ENCODE data around the gene SEC24D. TPM values are rescaled to one million over a fixed set of nuclear protein-coding genes. Genes with fewer than 3 reads are reported as not detected.

The SEC24D gene
- total and polyA plus RNA-seq, 5 donors: 7.3 to 37.1 (median 17.4) TPM

DNA sequence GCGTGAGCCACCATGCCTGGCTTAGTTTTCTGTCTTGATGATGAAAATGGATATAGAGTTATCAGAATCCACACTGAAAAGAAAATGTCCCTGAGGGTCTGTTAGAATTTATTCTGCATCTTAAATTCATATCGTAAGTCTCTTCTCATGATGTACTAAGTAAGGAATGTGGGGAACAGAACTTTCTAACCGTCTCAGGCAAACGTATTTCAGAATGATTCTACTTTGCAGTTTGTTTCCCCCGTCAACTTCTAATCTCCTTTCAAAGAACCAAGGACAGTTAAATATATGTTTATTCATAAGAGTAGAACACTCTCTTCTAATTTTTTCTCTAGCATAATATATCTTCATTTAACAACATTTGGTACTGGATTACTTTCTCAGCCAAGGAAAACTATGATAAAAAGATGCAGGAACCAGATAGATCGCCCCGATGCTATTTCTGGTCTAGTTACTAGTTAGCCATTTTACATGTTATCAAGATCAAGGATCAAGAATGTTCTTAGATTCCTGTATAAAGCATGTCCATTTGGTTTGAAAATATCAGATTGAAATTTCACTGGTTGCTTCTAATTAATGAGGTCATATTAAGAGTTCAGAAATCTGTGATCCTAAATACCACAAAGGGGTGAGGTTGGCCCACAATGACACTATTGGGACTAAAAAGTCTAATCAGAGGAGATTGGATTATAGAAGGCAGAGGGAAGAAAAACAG is 101.3 kb downstream of the SEC24D start:
- Histone ChIP-seq H3K27me3 (ENCODE audit: control insufficient read depth, insufficient read depth) (no peaks in the 10 kb centered on the region), H3K4me1 (ENCODE audit: control insufficient read depth, insufficient read depth, low read length) (no peaks in the 10 kb centered on the region), H3K4me3 (ENCODE audit: low read length) (no peak overlapping the region), H3K9me3 (ENCODE audit: control insufficient read depth, low read length) (no peaks in the 10 kb centered on the region), H3K27ac (ENCODE audit: low read length) (no peak overlapping the region)
- intact Hi-C loops (cut with DNase I): loop anchor here in 2 of 4 donors (10.0 kb wide), 2 partner anchors 150 to 560 kb away; partner anchors contain the start of gene SYNPO2 (in 1 of the 2)
- WGBS: 82% methylated on average over 7 of the region's 7 CpGs
- ATAC-seq: no peak
- DNase-seq: no peak

DNA sequence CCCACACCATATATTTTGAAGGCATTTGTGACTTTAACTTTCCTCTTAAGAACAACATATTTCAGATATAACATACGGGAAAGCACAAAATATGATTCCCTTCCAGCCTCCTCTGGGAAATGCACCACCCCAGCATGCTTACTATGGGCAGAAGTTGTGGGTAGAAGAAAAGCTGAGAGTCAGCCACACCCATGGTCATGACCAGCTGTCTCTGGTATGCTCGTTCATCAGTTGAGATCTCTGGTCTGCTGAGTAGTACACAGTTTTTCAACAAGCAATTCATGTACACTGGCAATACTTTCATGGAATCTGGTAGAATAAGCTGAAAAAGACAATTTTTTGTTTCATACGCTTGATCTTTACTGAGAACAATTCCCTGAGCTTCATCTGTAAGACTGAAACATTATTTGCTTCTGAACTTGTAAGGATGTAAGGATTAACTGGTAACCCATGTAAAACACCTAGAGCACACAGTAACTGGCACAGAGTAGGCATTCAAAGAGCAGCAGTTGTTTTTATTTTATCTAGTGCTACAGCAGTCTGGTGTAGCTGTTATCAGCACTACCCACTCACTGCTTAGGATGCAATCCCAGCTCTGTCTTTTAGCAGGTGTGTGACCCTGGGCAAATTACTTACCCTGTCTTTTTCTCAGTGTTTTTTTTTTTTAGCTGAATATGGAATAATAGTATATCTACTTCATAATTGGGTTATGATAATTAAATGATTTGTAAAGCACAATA is 103.2 kb downstream of the SEC24D start:
- ATAC-seq (no peak), DNase-seq (no peak)
- Histone ChIP-seq H3K4me1 (ENCODE audit: control insufficient read depth, insufficient read depth, low read length) (no peaks in the 10 kb centered on the region), H3K4me3 (ENCODE audit: low read length) (no peak overlapping the region), H3K27me3 (ENCODE audit: control insufficient read depth, insufficient read depth) (no peaks in the 10 kb centered on the region), H3K9me3 (ENCODE audit: control insufficient read depth, low read length) (no peaks in the 10 kb centered on the region), H3K27ac (ENCODE audit: low read length) (no peak overlapping the region)
- WGBS: 69% methylated on average over 3 of the region's 3 CpGs
- intact Hi-C loops (cut with DNase I): loop anchor here in 2 of 4 donors (10.0 kb wide), 2 partner anchors 152 to 562 kb away; partner anchors contain the start of gene SYNPO2 (in 1 of the 2)

DNA sequence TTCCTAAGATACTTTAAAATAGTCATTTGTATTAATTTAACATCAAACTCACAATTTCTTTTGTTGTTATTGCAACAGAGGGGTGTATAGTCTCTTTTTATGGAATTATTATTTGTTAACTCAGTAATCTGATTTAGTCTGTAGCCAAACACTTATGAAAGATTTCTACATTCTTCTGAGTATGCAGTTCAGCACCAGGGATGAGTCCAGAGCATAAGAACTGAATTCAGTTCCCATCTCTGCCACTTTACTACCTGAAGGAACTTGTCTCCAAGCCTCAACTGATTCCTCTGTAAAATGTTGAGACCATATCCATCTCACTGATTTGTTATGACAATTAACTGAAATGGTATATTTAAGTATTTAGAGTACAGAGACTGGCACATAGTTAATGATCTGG is 105.2 kb downstream of the SEC24D start:
- Histone ChIP-seq H3K4me3 (ENCODE audit: low read length) (no peak overlapping the region), H3K27ac (ENCODE audit: low read length) (no peak overlapping the region), H3K9me3 (ENCODE audit: control insufficient read depth, low read length) (no peaks in the 10 kb centered on the region), H3K27me3 (ENCODE audit: control insufficient read depth, insufficient read depth) (no peaks in the 10 kb centered on the region), H3K4me1 (ENCODE audit: control insufficient read depth, insufficient read depth, low read length) (no peaks in the 10 kb centered on the region)
- DNase-seq: no peak
- no peak for ATAC-seq
- intact Hi-C loops (cut with DNase I): loop anchor here in 2 of 4 donors (10.0 kb wide), 2 partner anchors 154 to 564 kb away; partner anchors contain the start of gene SYNPO2 (in 1 of the 2)

DNA sequence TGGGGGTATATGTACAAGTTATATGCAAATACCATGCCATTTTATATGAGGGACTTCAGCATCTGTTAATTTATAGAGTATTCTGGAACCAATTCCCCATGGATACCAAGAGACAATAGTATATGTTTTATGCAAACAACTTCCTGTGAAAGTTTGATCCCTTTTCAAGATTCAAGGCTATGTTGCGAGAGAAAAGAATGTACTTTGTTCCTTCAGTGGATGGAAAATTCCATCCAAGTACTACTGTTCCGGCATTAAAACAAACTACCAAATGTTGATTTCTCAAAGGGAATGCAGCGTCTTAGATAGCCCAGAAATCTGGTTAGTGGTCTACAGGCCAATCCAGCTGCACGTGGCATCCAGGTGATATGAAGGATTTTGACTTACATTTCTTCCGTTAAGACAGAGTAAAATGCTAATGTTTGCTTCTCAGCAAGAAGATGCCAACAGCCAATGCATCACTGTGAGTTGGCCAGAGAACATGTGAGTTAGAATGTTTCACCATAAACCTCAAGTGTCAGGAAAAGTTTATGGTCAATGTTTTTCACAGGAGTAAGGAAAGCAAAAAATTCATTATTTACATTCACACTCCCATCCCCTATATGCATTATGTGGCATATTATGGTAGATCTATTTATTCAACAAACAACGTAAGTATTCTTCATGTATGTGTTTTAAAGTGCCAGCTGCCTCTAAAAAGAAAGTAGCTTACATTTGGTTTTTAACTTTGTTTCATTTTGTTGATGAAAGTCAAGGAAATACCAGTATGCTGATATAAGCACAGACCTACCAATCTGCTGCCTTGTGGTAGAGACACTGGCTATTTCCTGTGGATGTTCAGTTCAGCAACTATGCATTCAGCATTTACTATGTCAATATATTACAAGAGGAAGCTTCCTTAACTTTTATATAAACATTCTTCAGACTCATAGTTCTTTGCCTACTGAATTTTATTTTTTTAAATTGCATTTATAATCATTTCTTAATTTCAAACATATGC is 106.3 kb downstream of the SEC24D start:
- Histone ChIP-seq H3K9me3 (ENCODE audit: control insufficient read depth, low read length) (no peaks in the 10 kb centered on the region), H3K4me3 (ENCODE audit: low read length) (no peak overlapping the region), H3K27ac (ENCODE audit: low read length) (no peak overlapping the region), H3K4me1 (ENCODE audit: control insufficient read depth, insufficient read depth, low read length) (no peaks in the 10 kb centered on the region), H3K27me3 (ENCODE audit: control insufficient read depth, insufficient read depth) (no peaks in the 10 kb centered on the region)
- ATAC-seq (no peak), DNase-seq (no peak)
- WGBS: 90% methylated on average over 6 of the region's 6 CpGs
- intact Hi-C loops (cut with DNase I): loop anchor here in 2 of 4 donors (10.0 kb wide), 2 partner anchors 155 to 565 kb away; partner anchors contain the start of gene SYNPO2 (in 1 of the 2)

DNA sequence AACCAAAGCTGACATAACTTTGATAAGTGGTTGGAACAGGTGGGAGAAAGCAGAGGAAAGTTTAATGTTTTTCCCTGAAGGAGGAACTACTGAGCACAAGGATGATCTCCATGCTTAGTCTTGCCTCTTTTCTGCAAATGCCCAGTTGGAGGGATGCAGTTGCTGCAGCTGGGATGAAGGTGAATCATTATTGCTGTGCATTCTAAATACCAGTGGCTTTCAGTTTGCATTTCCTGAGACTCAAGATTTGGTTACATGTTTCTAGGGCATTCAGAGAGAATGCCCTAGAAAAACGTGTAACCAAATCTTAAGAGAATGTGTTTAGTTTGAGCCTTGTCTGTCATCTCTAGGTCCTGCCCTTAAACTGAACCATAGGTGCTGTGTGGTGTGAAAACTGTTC is 108.6 kb downstream of the SEC24D start:
- ATAC-seq: no peak
- Histone ChIP-seq H3K4me1 (ENCODE audit: control insufficient read depth, insufficient read depth, low read length) (no peaks in the 10 kb centered on the region), H3K27ac (ENCODE audit: low read length) (no peak overlapping the region), H3K27me3 (ENCODE audit: control insufficient read depth, insufficient read depth) (no peaks in the 10 kb centered on the region), H3K4me3 (ENCODE audit: low read length) (no peak overlapping the region), H3K9me3 (ENCODE audit: control insufficient read depth, low read length) (no peaks in the 10 kb centered on the region)
- intact Hi-C loops (cut with DNase I): no loop called here
- WGBS: 60% methylated on average over 1 of the region's 1 CpG
- DNase-seq: no peak

DNA sequence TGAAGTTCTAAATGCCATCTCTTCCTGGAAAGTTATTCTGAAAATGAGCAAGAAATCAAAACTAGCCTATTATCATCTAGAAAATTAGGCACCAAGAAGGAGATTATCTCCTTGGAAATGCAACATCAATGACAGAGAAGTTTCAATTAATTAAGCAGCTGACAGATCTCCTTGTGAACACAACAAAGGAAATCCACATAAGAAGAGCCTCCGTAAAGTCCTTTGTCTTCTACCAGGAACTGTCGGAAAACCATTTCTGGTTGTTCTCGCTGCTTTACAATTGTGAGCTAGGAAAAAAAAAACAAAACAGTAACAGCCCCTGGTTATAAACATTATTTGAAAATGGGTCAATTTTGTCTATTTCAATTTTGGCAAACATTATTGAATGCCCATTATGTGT is 112.6 kb downstream of the SEC24D start:
- 92% methylated on average over 3 of the region's 3 CpGs for WGBS
- H3K27me3 ChIP-seq (ENCODE audit: control insufficient read depth, insufficient read depth): no peaks in the 10 kb centered on the region
- H3K4me3 ChIP-seq (ENCODE audit: low read length): no peak overlapping the region
- no peak for DNase-seq
- H3K9me3 ChIP-seq (ENCODE audit: control insufficient read depth, low read length): no peaks in the 10 kb centered on the region
- ATAC-seq: no peak
- H3K4me1 ChIP-seq (ENCODE audit: control insufficient read depth, insufficient read depth, low read length): no peaks in the 10 kb centered on the region
- intact Hi-C loops (cut with DNase I): no loop called here
- H3K27ac ChIP-seq (ENCODE audit: low read length): no peak overlapping the region

DNA sequence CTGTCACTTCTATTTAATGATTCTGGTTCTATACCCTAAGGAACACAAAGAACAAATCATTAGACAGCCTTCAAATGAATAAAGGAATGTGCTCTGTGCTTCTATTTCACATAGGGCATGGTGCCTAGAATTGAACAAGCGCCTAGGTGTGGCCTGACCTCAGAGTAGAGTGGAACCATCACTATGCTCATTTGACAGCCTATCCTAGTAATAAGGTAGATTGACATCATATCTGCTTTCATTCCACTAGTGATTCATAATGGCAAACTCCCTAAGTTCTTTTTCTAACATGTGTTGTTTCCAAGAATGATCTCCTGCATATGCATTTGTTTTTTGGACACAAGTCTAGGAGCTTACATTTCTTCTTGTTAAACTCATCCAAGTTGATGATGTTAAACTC is 114.2 kb downstream of the SEC24D start:
- no peaks in the 10 kb centered on the region for H3K4me1 ChIP-seq (ENCODE audit: control insufficient read depth, insufficient read depth, low read length)
- H3K9me3 ChIP-seq (ENCODE audit: control insufficient read depth, low read length): no peaks in the 10 kb centered on the region
- WGBS: 100% methylated on average over 1 of the region's 1 CpG
- DNase-seq: no peak
- intact Hi-C loops (cut with DNase I): no loop called here
- ATAC-seq: no peak
- H3K27me3 ChIP-seq (ENCODE audit: control insufficient read depth, insufficient read depth): no peaks in the 10 kb centered on the region
- H3K4me3 ChIP-seq (ENCODE audit: low read length): no peak overlapping the region
- no peak overlapping the region for H3K27ac ChIP-seq (ENCODE audit: low read length)

DNA sequence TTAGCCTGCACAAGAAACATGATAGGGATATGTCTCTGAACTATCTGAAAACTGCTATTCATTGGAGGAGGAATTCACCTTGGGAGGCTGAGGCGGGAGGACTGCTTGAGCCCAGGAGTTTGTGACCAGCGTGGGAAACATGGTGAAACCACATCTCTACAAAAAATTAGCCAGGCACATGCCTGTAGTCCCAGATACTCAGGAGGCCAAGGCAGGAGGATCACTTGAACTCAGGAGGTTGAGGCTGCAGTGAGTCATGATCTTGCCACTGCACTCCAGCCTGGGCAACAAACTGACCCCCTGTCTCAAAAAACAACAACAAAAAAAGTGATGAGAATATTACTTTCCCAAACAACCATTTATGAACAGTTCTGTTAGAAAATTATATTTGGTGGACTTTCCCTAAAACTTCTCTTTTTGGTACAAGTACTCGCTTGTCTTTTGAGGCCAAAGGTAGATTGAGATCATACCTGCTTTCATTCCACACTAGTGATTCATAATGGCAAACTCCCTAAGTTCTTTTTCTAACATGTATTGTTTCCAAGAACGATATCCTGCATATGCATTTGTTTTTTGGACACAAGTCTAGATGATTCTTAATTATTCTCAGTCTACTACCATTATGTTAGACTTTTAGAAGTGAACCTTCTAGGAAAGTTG is 117.3 kb downstream of the SEC24D start:
- intact Hi-C loops (cut with DNase I): no loop called here

DNA sequence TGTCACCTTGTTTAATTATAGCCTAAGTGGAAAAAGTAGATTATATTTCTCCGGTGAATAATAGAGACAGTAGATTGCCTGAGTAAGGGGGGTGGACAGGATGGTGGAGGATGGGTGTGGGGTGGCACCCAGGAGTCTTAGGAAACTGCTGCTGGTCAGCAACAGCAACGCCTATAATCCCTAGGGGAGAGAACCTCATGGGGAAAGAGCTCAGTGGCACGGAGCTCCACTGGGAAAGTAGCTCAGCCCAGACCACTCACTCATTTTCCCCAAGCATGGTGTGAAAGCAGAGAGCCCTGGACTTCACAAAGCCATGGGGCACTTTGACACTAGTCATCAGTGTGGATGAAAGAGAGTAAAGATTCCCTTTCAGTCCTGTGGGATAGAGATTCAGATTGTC is 119.6 kb downstream of the SEC24D start:
- Histone ChIP-seq H3K4me1 (ENCODE audit: control insufficient read depth, insufficient read depth, low read length) (no peaks in the 10 kb centered on the region), H3K27ac (ENCODE audit: low read length) (no peak overlapping the region), H3K27me3 (ENCODE audit: control insufficient read depth, insufficient read depth) (no peaks in the 10 kb centered on the region), H3K4me3 (ENCODE audit: low read length) (no peak overlapping the region), H3K9me3 (ENCODE audit: control insufficient read depth, low read length) (no peaks in the 10 kb centered on the region)
- ATAC-seq (peak in 1 of 2 donors; percentile 60), DNase-seq (no peak)
- 57% methylated on average over 3 of the region's 3 CpGs for WGBS
- intact Hi-C loops (cut with DNase I): no loop called here

More for the DNA sequence above, 117.3 kb downstream of the SEC24D start:
- DNase-seq: no peak
- Histone ChIP-seq H3K9me3 (ENCODE audit: control insufficient read depth, low read length) (no peaks in the 10 kb centered on the region), H3K27me3 (ENCODE audit: control insufficient read depth, insufficient read depth) (no peaks in the 10 kb centered on the region), H3K4me1 (ENCODE audit: control insufficient read depth, insufficient read depth, low read length) (no peaks in the 10 kb centered on the region), H3K4me3 (ENCODE audit: low read length) (no peak overlapping the region), H3K27ac (ENCODE audit: low read length) (no peak overlapping the region)
- WGBS: 94% methylated on average over 4 of the region's 4 CpGs
- no peak for ATAC-seq

DNA sequence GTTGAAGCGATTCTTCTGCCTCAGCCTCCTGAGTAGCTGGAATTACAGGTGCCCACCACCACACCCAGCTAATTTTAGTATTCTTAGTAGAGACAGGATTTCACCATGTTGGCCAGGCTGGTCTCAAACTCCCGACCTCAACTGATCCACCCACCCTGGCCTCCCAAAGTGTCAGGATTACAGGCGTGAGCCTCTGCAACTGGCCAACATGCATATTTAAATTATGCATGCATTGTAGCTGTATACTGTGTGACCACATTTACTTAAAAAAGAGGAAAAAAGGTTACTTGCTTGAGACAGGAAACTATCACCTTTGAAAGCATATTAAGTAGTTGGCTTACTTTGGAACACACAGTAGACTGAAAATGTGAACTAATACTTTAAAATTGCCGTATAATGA is 121.2 kb downstream of the SEC24D start:
- 92% methylated on average over 4 of the region's 4 CpGs for WGBS
- Histone ChIP-seq H3K4me1 (ENCODE audit: control insufficient read depth, insufficient read depth, low read length) (no peaks in the 10 kb centered on the region), H3K27me3 (ENCODE audit: control insufficient read depth, insufficient read depth) (no peaks in the 10 kb centered on the region), H3K27ac (ENCODE audit: low read length) (no peak overlapping the region), H3K9me3 (ENCODE audit: control insufficient read depth, low read length) (no peaks in the 10 kb centered on the region), H3K4me3 (ENCODE audit: low read length) (no peak overlapping the region)
- no peak for ATAC-seq
- DNase-seq: no peak
- intact Hi-C loops (cut with DNase I): no loop called here
